ENCODE results near the gene G6PC3. TPM values are rescaled to one million over a fixed set of nuclear protein-coding genes. Genes with fewer than 3 reads are reported as not detected.
"Not testable (repeated sequence)": the region's sequence is repeated elsewhere in the genome, so short reads cannot be mapped to it uniquely, and the experiment has no call there.

G6PC3 gene
- total and polyA plus RNA-seq, 2 experiments from 2014 or later, result 36.1 to 132 TPM

- no peak overlapping the region for H3K4me2 ChIP-seq
- H3K4me1 ChIP-seq (ENCODE audit: insufficient read depth), result peaks cover 14% of the 10 kb centered on the region
- WGBS (ENCODE audit: low lambda C conversion rate, missing lambda C conversion rate), result 85% methylated on average over 5 of the region's 5 CpGs
- no peak overlapping the region for H2AFZ ChIP-seq
- DNase-seq (ENCODE audit: low spot score), result no peak
- H3K27ac ChIP-seq, result no peak overlapping the region
- H3K9me3 ChIP-seq (ENCODE audit: low read depth), result no peaks in the 10 kb centered on the region
- H3K4me3 ChIP-seq, result no peak overlapping the region
- TF ChIP-seq EZH2phosphoT487 (IDR thresholded peaks at IDR 0.05; ENCODE audit: low read depth, severe bottlenecking, unreplicated experiment) (no peak), CTCF (IDR thresholded peaks at IDR 0.05; ENCODE audit: poor library complexity) (no peak), EZH2 (IDR thresholded peaks at IDR 0.05; ENCODE audit: borderline replicate concordance) (no peak)
- H3K9me2 ChIP-seq (replicated peaks; ENCODE audit: insufficient read depth), result no peaks in the 10 kb centered on the region
- H3K27me3 ChIP-seq, result no peaks in the 10 kb centered on the region
- H4K20me1 ChIP-seq (ENCODE audit: insufficient read depth, poor library complexity, severe bottlenecking), result peaks cover 22% of the 10 kb centered on the region
- peaks cover 51% of the 10 kb centered on the region for H3K79me2 ChIP-seq
- no peaks in the 10 kb centered on the region for H3K36me3 ChIP-seq (replicated peaks; ENCODE audit: insufficient read depth, low read depth)
Observed at GRCh38 chr17:44119062-44119461, 48.5 kb downstream of the G6PC3 start.

DNA sequence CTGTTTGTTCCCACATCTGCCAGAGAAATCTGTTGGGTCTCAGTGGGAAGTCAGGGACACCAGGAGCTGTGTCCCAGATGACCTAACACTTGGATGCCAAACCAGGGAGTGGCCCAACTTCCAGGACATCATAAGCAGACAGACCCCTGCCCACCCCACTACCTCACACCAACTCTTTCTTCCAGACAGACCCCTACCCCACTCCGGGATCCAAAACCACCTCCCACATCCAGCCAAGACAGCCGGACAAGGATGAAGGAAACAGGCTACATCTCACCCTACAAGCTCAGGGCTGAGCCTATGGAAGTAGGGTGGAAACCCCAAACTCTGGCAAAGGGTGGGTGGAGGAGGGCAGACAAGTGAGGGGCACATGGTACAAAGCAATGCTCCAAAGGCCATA, 49.3 kb downstream of the G6PC3 start:
- Histone ChIP-seq H2AFZ (no peak overlapping the region), H4K20me1 (ENCODE audit: insufficient read depth, poor library complexity, severe bottlenecking) (peaks cover 22% of the 10 kb centered on the region), H3K36me3 (replicated peaks; ENCODE audit: insufficient read depth, low read depth) (no peaks in the 10 kb centered on the region), H3K9me2 (replicated peaks; ENCODE audit: insufficient read depth) (no peaks in the 10 kb centered on the region), H3K4me2 (no peak overlapping the region), H3K4me3 (no peak overlapping the region), H3K9me3 (ENCODE audit: low read depth) (no peaks in the 10 kb centered on the region), H3K79me2 (peaks cover 51% of the 10 kb centered on the region), H3K4me1 (ENCODE audit: insufficient read depth) (peaks cover 14% of the 10 kb centered on the region), H3K27me3 (no peaks in the 10 kb centered on the region), H3K27ac (no peak overlapping the region)
- DNase-seq (ENCODE audit: low spot score), result no peak
- WGBS (ENCODE audit: low lambda C conversion rate, missing lambda C conversion rate), result 97% methylated on average over 2 of the region's 2 CpGs
- TF ChIP-seq EZH2 (IDR thresholded peaks at IDR 0.05; ENCODE audit: borderline replicate concordance), result no peak
- no peak for TF ChIP-seq EZH2phosphoT487 (IDR thresholded peaks at IDR 0.05; ENCODE audit: low read depth, severe bottlenecking, unreplicated experiment)
- no peak for TF ChIP-seq CTCF (IDR thresholded peaks at IDR 0.05; ENCODE audit: poor library complexity)

DNA sequence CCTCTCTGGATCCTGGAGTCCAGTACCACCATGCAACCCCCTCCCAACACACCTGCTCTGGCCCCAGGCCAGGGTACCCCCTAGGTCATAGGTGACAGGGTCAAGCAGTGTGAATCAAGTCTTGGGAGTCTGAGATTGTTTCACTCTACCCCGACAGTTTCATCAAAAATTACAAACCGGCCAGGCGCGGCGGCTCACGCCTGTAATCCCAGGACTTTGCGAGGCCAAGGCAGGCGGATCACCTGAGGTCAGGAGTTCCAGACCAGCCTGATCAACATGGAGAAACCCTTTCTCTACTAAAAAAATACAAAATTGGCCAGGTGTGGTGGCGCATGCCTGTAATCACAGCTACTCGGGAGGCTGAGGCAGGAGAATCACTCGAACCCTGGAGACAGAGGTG, 49.7 kb downstream of the G6PC3 start:
- H3K4me2 ChIP-seq; DNase-seq (ENCODE audit: low spot score); H3K27ac ChIP-seq; H3K9me3 ChIP-seq (ENCODE audit: low read depth); H2AFZ ChIP-seq; H3K27me3 ChIP-seq; H3K9me2 ChIP-seq (replicated peaks; ENCODE audit: insufficient read depth); H3K4me3 ChIP-seq; H3K36me3 ChIP-seq (replicated peaks; ENCODE audit: insufficient read depth, low read depth): not testable (repeated sequence)
- Histone ChIP-seq H4K20me1 (ENCODE audit: insufficient read depth, poor library complexity, severe bottlenecking) (peaks cover 22% of the 10 kb centered on the region), H3K79me2 (peaks cover 51% of the 10 kb centered on the region), H3K4me1 (ENCODE audit: insufficient read depth) (peaks cover 14% of the 10 kb centered on the region)
- 98% methylated on average over 11 of the region's 11 CpGs for WGBS (ENCODE audit: low lambda C conversion rate, missing lambda C conversion rate)

DNA sequence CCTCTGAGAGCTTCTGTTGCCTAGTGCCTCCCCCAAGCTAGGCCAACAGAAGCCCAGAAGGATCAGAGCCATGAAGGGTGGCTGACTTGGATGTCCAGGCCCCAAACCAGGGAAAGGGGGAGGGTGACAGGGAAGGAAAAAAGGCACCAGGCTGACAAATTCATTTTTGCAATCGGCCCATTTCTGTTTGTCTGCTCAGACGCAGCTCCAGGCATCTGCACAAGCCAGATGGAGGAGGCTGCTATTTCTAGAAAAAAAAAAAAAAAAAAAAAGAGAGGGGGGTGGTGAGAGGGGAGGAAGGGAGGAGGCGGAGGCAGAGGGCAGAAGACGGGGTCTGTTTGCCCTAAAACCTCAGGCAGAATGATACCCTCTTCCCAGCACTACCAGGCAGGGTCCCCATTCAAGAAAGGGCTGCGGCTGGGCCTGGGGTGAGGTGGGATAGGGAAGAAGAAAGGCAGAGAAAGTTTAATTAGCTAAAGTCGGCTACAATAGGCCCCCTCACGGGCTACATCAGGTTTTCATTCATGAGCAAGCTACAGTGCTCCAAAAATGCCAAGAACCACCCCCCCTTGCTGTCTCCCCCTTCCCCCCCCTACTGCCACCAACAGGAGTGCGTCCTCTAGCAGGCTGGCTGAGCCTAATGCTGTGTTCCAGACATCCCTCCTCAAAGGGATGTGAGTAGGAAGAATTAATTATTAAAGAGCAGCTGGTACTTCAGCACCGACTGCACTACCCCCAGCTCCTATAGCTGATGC, 50.5 kb downstream of the G6PC3 start:
- TF ChIP-seq EZH2 (IDR thresholded peaks at IDR 0.05; ENCODE audit: borderline replicate concordance) (no peak), CTCF (IDR thresholded peaks at IDR 0.05; ENCODE audit: poor library complexity) (no peak), EZH2phosphoT487 (IDR thresholded peaks at IDR 0.05; ENCODE audit: low read depth, severe bottlenecking, unreplicated experiment) (no peak)
- H4K20me1 ChIP-seq (ENCODE audit: insufficient read depth, poor library complexity, severe bottlenecking), result peaks cover 22% of the 10 kb centered on the region
- H3K79me2 ChIP-seq, result peaks cover 51% of the 10 kb centered on the region
- H3K9me2 ChIP-seq (replicated peaks; ENCODE audit: insufficient read depth), result no peaks in the 10 kb centered on the region
- H3K4me1 ChIP-seq (ENCODE audit: insufficient read depth), result peaks cover 14% of the 10 kb centered on the region
- peak overlapping the region; percentile 98 for H3K4me2 ChIP-seq
- no peak overlapping the region for H3K4me3 ChIP-seq
- no peak overlapping the region for H3K27ac ChIP-seq
- WGBS (ENCODE audit: low lambda C conversion rate, missing lambda C conversion rate), result 68% methylated on average over 5 of the region's 9 CpGs
- H3K27me3 ChIP-seq, result no peaks in the 10 kb centered on the region
- no peaks in the 10 kb centered on the region for H3K9me3 ChIP-seq (ENCODE audit: low read depth)
- H2AFZ ChIP-seq, result no peak overlapping the region
- DNase-seq (ENCODE audit: low spot score), result no peak
- no peaks in the 10 kb centered on the region for H3K36me3 ChIP-seq (replicated peaks; ENCODE audit: insufficient read depth, low read depth)

Data from hepatocyte (in vitro differentiated cells).